ENCODE data around the gene XRCC5. TPM values are rescaled to one million over a fixed set of nuclear protein-coding genes. Genes with fewer than 3 reads are reported as not detected.

Gene XRCC5
- total RNA-seq, 1 experiment from 2014 or later = 534 TPM

- TF ChIP-seq EZH2 (IDR thresholded peaks at IDR 0.05; ENCODE audit: borderline replicate concordance, low read depth, low read length, poor library complexity, severe bottlenecking) = no peak
- TF ChIP-seq CTCF (conservative IDR thresholded peaks at IDR 0.05; ENCODE audit: low read depth, low read length) = peak; percentile 42
- intact Hi-C loops (cut with micrococcal nuclease; ENCODE audit: unreplicated experiment) = loop anchor here (10.0 kb wide), 1 partner anchor 253 kb away; no protein-coding TSS in a partner anchor
- Histone ChIP-seq H3K27me3 (replicated peaks; ENCODE audit: insufficient read depth, low read depth, low read length, poor library complexity) (no peaks in the 10 kb centered on the region), H3K36me3 (ENCODE audit: insufficient read depth, low read length, poor library complexity, severe bottlenecking) (peaks cover 99% of the 10 kb centered on the region), H3K4me1 (ENCODE audit: insufficient read depth, low read length, poor library complexity, severe bottlenecking) (no peaks in the 10 kb centered on the region), H3K9me3 (ENCODE audit: low read depth, low read length, poor library complexity, severe bottlenecking) (no peaks in the 10 kb centered on the region), H3K27ac (ENCODE audit: low read depth, low read length, poor library complexity, severe bottlenecking) (no peak overlapping the region), H3K4me3 (ENCODE audit: low read depth, low read length, poor library complexity, severe bottlenecking) (no peak overlapping the region)
- no TSS peak for BruUV-seq (replicated peaks)
- ChIA-PET CTCF (no interaction called here), POLR2A (ENCODE audit: low non-redundant PET) (no interaction called here)
- peak; percentile 27 for DNase-seq (ENCODE audit: low spot score)
Observed at GRCh38 chr2:216151313-216152025, 42.3 kb downstream of the XRCC5 start.

- TF ChIP-seq EZH2 (IDR thresholded peaks at IDR 0.05; ENCODE audit: borderline replicate concordance, low read depth, low read length, poor library complexity, severe bottlenecking) = no peak
- no peak overlapping the region for H3K27ac ChIP-seq (ENCODE audit: low read depth, low read length, poor library complexity, severe bottlenecking)
- H3K4me3 ChIP-seq (ENCODE audit: low read depth, low read length, poor library complexity, severe bottlenecking) = no peak overlapping the region
- no peaks in the 10 kb centered on the region for H3K27me3 ChIP-seq (replicated peaks; ENCODE audit: insufficient read depth, low read depth, low read length, poor library complexity)
- H3K9me3 ChIP-seq (ENCODE audit: low read depth, low read length, poor library complexity, severe bottlenecking) = no peaks in the 10 kb centered on the region
- ChIA-PET CTCF (no interaction called here), POLR2A (ENCODE audit: low non-redundant PET) (no interaction called here)
- DNase-seq (ENCODE audit: low spot score) = no peak
- intact Hi-C loops (cut with micrococcal nuclease; ENCODE audit: unreplicated experiment) = loop anchor here (10.0 kb wide), 1 partner anchor 249 kb away; no protein-coding TSS in a partner anchor
- no TSS peak for BruUV-seq (replicated peaks)
- H3K36me3 ChIP-seq (ENCODE audit: insufficient read depth, low read length, poor library complexity, severe bottlenecking) = peaks cover 86% of the 10 kb centered on the region
- H3K4me1 ChIP-seq (ENCODE audit: insufficient read depth, low read length, poor library complexity, severe bottlenecking) = peaks cover 9% of the 10 kb centered on the region
Observed at GRCh38 chr2:216155954-216156353, 46.8 kb downstream of the XRCC5 start.

- BruUV-seq (replicated peaks) = no TSS peak
- Histone ChIP-seq H3K36me3 (ENCODE audit: insufficient read depth, low read length, poor library complexity, severe bottlenecking) (peaks cover 87% of the 10 kb centered on the region), H3K4me1 (ENCODE audit: insufficient read depth, low read length, poor library complexity, severe bottlenecking) (peaks cover 9% of the 10 kb centered on the region), H3K27me3 (replicated peaks; ENCODE audit: insufficient read depth, low read depth, low read length, poor library complexity) (no peaks in the 10 kb centered on the region), H3K9me3 (ENCODE audit: low read depth, low read length, poor library complexity, severe bottlenecking) (no peaks in the 10 kb centered on the region), H3K4me3 (ENCODE audit: low read depth, low read length, poor library complexity, severe bottlenecking) (no peak overlapping the region), H3K27ac (ENCODE audit: low read depth, low read length, poor library complexity, severe bottlenecking) (no peak overlapping the region)
- CTCF ChIA-PET = no interaction called here
- no peak for DNase-seq (ENCODE audit: low spot score)
- POLR2A ChIA-PET (ENCODE audit: low non-redundant PET) = no interaction called here
- intact Hi-C loops (cut with micrococcal nuclease; ENCODE audit: unreplicated experiment) = loop anchor here (10.0 kb wide), 1 partner anchor 248 kb away; no protein-coding TSS in a partner anchor
- TF ChIP-seq EZH2 (IDR thresholded peaks at IDR 0.05; ENCODE audit: borderline replicate concordance, low read depth, low read length, poor library complexity, severe bottlenecking) (no peak), CTCF (conservative IDR thresholded peaks at IDR 0.05; ENCODE audit: low read depth, low read length) (no peak)
Observed at GRCh38 chr2:216156822-216157221, 47.7 kb downstream of the XRCC5 start.
